Mesenchymal stem cell (in vitro differentiated cells and primary cell): ENCODE measurements around the gene PABPN1L.

Experiments
- DNase-seq: peaks from one replicate; pipeline ENCODE4 v3.0.0-alpha.2; 2013
- H2AFZ ChIP-seq: one replicate; pipeline ENCODE4 v1.6.1; 2013; ENCODE audit warnings: low read depth, mild to moderate bottlenecking, control low read depth, inconsistent platforms, low read length, moderate library complexity
- H2AK5ac ChIP-seq: 2 replicates; pipeline ENCODE4 v1.6.1; 2013; ENCODE audit warnings: low read length, moderate library complexity, mild to moderate bottlenecking, inconsistent platforms; ENCODE audit not compliant: severe bottlenecking
- H2BK120ac ChIP-seq: one replicate; pipeline ENCODE4 v1.6.1; 2013; ENCODE audit warnings: low read depth, mild to moderate bottlenecking, inconsistent platforms, low read length, moderate library complexity
- H2BK12ac ChIP-seq, 2 experiments: one replicate each; pipeline ENCODE4 v1.6.1; 2013; ENCODE audit warnings: inconsistent platforms in 2 of 2, low read length in 2 of 2, mild to moderate bottlenecking in 2 of 2, moderate library complexity in 2 of 2, control low read depth in 1 of 2
- H2BK15ac ChIP-seq: one replicate; pipeline ENCODE4 v1.6.1; 2013; ENCODE audit warnings: mild to moderate bottlenecking, low read depth, inconsistent platforms; ENCODE audit not compliant: poor library complexity, severe bottlenecking
- H2BK5ac ChIP-seq: 2 replicates; pipeline ENCODE4 v1.6.1; 2013; ENCODE audit warnings: low read depth, mild to moderate bottlenecking, low read length, control low read depth, inconsistent platforms; ENCODE audit not compliant: poor library complexity, severe bottlenecking
- H3K14ac ChIP-seq, 2 experiments: one replicate each; pipeline ENCODE4 v1.6.1; 2013; ENCODE audit warnings: inconsistent platforms in 2 of 2, low read length in 2 of 2, control low read depth in 1 of 2, mild to moderate bottlenecking in 1 of 2, moderate library complexity in 1 of 2
- H3K18ac ChIP-seq, 2 experiments: one replicate each; pipeline ENCODE4 v1.6.1; 2013; ENCODE audit warnings: inconsistent platforms in 2 of 2, low read length in 2 of 2, control low read depth in 1 of 2, low read depth in 1 of 2, mild to moderate bottlenecking in 1 of 2
- H3K23ac ChIP-seq, 2 experiments: one replicate each; pipeline ENCODE4 v1.6.1; 2013; ENCODE audit warnings: inconsistent platforms in 2 of 2, low read length in 2 of 2, mild to moderate bottlenecking in 2 of 2, moderate library complexity in 2 of 2, control low read depth in 1 of 2
- H3K27ac ChIP-seq: 2 replicates; pipeline ENCODE4 v1.5.1; 2013; ENCODE audit warnings: mild to moderate bottlenecking, moderate library complexity, low read length, control low read depth, inconsistent platforms; ENCODE audit not compliant: poor library complexity, severe bottlenecking
- H3K27me3 ChIP-seq, 2 experiments: 2 replicates each; pipeline versions ENCODE4 v1.6.1 to v1.7.0; 2013; ENCODE audit warnings: low read length in 2 of 2, mild to moderate bottlenecking in 2 of 2, moderate library complexity in 2 of 2, control low read depth in 1 of 2, inconsistent platforms in 1 of 2; ENCODE audit not compliant: control insufficient read depth in 1 of 2, insufficient read depth in 1 of 2
- H3K36me3 ChIP-seq, 2 experiments: 2 replicates each; pipeline versions ENCODE4 v1.6.1 to v1.7.0; 2013; ENCODE audit warnings: low read length in 2 of 2, control low read depth in 1 of 2, inconsistent platforms in 1 of 2, low read depth in 1 of 2, mild to moderate bottlenecking in 1 of 2; ENCODE audit not compliant: insufficient read depth in 2 of 2, control insufficient read depth in 1 of 2
- H3K4ac ChIP-seq, 2 experiments: one replicate each; pipeline ENCODE4 v1.6.1; 2013; ENCODE audit warnings: inconsistent platforms in 2 of 2, low read length in 2 of 2, mild to moderate bottlenecking in 2 of 2, moderate library complexity in 2 of 2, control low read depth in 1 of 2, low read depth in 1 of 2
- H3K4me1 ChIP-seq: 2 replicates; pipeline ENCODE4 v1.6.1; 2013; ENCODE audit warnings: low read depth, low read length, control low read depth; ENCODE audit not compliant: control insufficient read depth, insufficient read depth
- H3K4me2 ChIP-seq: 2 replicates; pipeline ENCODE4 v1.6.1; 2013; ENCODE audit warnings: low read length, mild to moderate bottlenecking, inconsistent platforms; ENCODE audit not compliant: poor library complexity, severe bottlenecking
- H3K4me3 ChIP-seq, 2 experiments: 2 replicates each; pipeline versions ENCODE4 v1.5.1 to v1.7.0; 2013; ENCODE audit warnings: low read length in 2 of 2, mild to moderate bottlenecking in 2 of 2, control low read depth in 1 of 2, low read depth in 1 of 2; ENCODE audit not compliant: insufficient read depth in 1 of 2
- H3K79me1 ChIP-seq: replicated peaks from 2 replicates; pipeline ENCODE4 v1.6.1; 2013; ENCODE audit warnings: mild to moderate bottlenecking, control low read depth, low read length, inconsistent platforms; ENCODE audit not compliant: poor library complexity, severe bottlenecking
- H3K9ac ChIP-seq: 2 replicates; pipeline ENCODE4 v1.7.0; 2013; ENCODE audit warnings: mild to moderate bottlenecking, low read length, moderate library complexity
- H3K9me3 ChIP-seq: 2 replicates; pipeline ENCODE4 v1.7.0; 2013; ENCODE audit warnings: mild to moderate bottlenecking, low read length; ENCODE audit not compliant: control insufficient read depth
- H4K8ac ChIP-seq: one replicate; pipeline ENCODE4 v1.6.1; 2013; ENCODE audit warnings: inconsistent platforms, mild to moderate bottlenecking, low read length, moderate library complexity
- H4K91ac ChIP-seq: one replicate; pipeline ENCODE4 v1.6.1; 2013; ENCODE audit warnings: mild to moderate bottlenecking, low read length, inconsistent platforms
- WGBS: methylation state at CpG from one replicate; pipeline ENCODE4 v1.1.7; 2013; ENCODE audit warnings: mixed read lengths; 5-methylcytosine and 5-hydroxymethylcytosine counted together

Gene PABPN1L

DNA sequence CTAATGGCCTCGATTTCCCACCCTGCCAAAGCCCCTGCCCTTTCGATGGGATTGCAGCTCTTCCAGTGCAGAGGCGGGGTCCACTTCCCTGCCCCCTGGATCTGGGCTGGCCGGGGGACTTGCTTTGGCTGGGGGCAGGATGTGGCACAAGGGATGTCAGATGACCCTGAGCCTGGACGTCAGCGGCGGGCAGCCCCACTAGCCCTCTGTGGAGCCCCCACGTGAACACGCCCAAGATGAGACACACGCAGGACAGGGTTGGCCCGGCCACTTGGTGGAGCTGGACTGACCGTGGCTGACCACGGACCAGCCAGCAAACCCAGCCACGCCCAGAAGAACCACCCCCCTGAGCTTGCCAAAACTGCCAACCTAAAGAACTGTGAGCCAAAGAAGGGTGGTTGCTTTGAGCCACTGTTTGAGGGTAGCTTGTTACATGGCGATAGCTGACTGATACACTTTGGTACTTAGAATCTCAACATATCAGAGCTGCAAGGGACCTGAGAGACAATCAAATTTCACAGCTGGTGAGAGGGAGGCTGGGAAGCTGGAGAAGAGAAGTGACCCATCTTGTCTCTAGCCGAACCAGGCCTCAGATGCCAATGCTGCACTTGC, 46.6 kb upstream of the PABPN1L start:
- H2AK5ac ChIP-seq: no peak overlapping the region
- H3K18ac ChIP-seq: no peak overlapping the region
- no peak overlapping the region for H2BK15ac ChIP-seq
- no peak overlapping the region for H3K4me2 ChIP-seq
- H3K14ac ChIP-seq: no peak overlapping the region
- H3K9me3 ChIP-seq: peaks cover 5% of the 10 kb centered on the region
- no peaks in the 10 kb centered on the region for H3K79me1 ChIP-seq
- no peak overlapping the region for H2BK120ac ChIP-seq
- no peak overlapping the region for H3K23ac ChIP-seq
- H3K27ac ChIP-seq: no peak overlapping the region
- peaks cover 5% of the 10 kb centered on the region for H3K4me1 ChIP-seq
- H3K4me3 ChIP-seq: no peak overlapping the region
- H3K9ac ChIP-seq: no peak overlapping the region
- peaks cover 0 to 51% of the 10 kb centered on the region in 2 experiments for H3K27me3 ChIP-seq
- DNase-seq: no peak
- 92% methylated on average over 11 of the region's 16 CpGs for WGBS
- no peaks in the 10 kb centered on the region for H3K36me3 ChIP-seq
- H4K91ac ChIP-seq: no peak overlapping the region
- H2AFZ ChIP-seq: no peak overlapping the region
- no peak overlapping the region for H3K4ac ChIP-seq
- no peak overlapping the region for H4K8ac ChIP-seq
- no peak overlapping the region for H2BK12ac ChIP-seq
- no peak overlapping the region for H2BK5ac ChIP-seq

DNA sequence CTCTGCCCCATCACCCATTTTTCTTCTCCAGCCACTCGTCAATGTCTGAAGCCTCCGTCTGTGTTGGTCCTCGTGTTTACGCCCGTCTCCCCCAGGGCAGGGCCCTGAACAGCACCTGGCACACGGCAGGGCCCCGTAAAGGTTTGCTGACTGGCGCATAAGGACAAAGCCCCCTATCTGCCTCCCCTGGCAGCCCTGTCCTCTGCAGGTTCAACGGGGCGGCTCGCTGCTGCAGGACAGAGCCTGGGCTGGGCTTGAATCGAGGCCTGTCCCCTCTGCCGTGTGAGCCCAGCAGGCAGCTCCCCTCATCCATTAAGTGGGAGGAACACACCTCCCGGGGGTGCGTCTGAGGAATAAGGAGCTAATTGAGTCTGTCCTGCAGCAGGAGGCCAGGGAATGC, 46.1 kb upstream of the PABPN1L start:
- H2AFZ ChIP-seq: no peak overlapping the region
- peaks cover 0 to 51% of the 10 kb centered on the region in 2 experiments for H3K27me3 ChIP-seq
- H4K8ac ChIP-seq: no peak overlapping the region
- H3K27ac ChIP-seq: no peak overlapping the region
- no peak overlapping the region for H2BK5ac ChIP-seq
- H2BK12ac ChIP-seq: no peak overlapping the region
- H4K91ac ChIP-seq: no peak overlapping the region
- H2BK120ac ChIP-seq: no peak overlapping the region
- H3K18ac ChIP-seq: no peak overlapping the region
- peaks cover 5% of the 10 kb centered on the region for H3K4me1 ChIP-seq
- H3K4ac ChIP-seq: no peak overlapping the region
- H2BK15ac ChIP-seq: no peak overlapping the region
- no peak overlapping the region for H3K4me3 ChIP-seq
- DNase-seq: no peak
- no peak overlapping the region for H3K14ac ChIP-seq
- WGBS: 86% methylated on average over 15 of the region's 15 CpGs
- H2AK5ac ChIP-seq: no peak overlapping the region
- no peaks in the 10 kb centered on the region for H3K79me1 ChIP-seq
- no peak overlapping the region for H3K4me2 ChIP-seq
- no peaks in the 10 kb centered on the region for H3K36me3 ChIP-seq
- peaks cover 5% of the 10 kb centered on the region for H3K9me3 ChIP-seq
- H3K9ac ChIP-seq: no peak overlapping the region
- no peak overlapping the region for H3K23ac ChIP-seq

DNA sequence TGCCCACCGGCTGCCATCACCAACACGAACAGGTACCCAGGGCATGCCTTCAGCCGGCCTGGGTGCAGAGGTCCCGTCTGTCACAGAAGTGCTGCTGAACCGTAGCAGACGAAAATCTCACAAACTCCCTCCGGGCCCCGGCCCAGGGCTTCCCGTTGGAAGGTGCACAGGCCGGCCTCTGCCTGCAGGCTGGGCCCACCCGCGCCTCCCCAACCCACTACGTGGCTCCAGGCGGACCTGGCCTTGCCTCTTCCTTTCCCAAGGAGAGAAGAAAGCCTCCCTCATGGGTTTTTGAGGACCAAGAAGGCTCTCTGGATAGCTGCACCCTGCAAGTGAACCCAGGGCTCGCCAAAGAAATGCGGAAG, 45.5 kb upstream of the PABPN1L start:
- no peak overlapping the region for H3K4me2 ChIP-seq
- no peak overlapping the region for H2AK5ac ChIP-seq
- H3K27me3 ChIP-seq: peaks cover 0 to 51% of the 10 kb centered on the region in 2 experiments
- no peak overlapping the region for H3K4me3 ChIP-seq
- H3K23ac ChIP-seq: no peak overlapping the region
- H3K14ac ChIP-seq: no peak overlapping the region
- H4K8ac ChIP-seq: no peak overlapping the region
- H3K27ac ChIP-seq: no peak overlapping the region
- H2BK12ac ChIP-seq: no peak overlapping the region
- no peak overlapping the region for H2BK5ac ChIP-seq
- WGBS: 89% methylated on average over 16 of the region's 16 CpGs
- no peak for DNase-seq
- H3K9me3 ChIP-seq: peaks cover 5% of the 10 kb centered on the region
- no peak overlapping the region for H3K4ac ChIP-seq
- peaks cover 6% of the 10 kb centered on the region for H3K4me1 ChIP-seq
- H4K91ac ChIP-seq: no peak overlapping the region
- no peaks in the 10 kb centered on the region for H3K79me1 ChIP-seq
- H2AFZ ChIP-seq: no peak overlapping the region
- H3K36me3 ChIP-seq: no peaks in the 10 kb centered on the region
- no peak overlapping the region for H2BK120ac ChIP-seq
- no peak overlapping the region for H3K18ac ChIP-seq
- H3K9ac ChIP-seq: no peak overlapping the region
- no peak overlapping the region for H2BK15ac ChIP-seq

DNA sequence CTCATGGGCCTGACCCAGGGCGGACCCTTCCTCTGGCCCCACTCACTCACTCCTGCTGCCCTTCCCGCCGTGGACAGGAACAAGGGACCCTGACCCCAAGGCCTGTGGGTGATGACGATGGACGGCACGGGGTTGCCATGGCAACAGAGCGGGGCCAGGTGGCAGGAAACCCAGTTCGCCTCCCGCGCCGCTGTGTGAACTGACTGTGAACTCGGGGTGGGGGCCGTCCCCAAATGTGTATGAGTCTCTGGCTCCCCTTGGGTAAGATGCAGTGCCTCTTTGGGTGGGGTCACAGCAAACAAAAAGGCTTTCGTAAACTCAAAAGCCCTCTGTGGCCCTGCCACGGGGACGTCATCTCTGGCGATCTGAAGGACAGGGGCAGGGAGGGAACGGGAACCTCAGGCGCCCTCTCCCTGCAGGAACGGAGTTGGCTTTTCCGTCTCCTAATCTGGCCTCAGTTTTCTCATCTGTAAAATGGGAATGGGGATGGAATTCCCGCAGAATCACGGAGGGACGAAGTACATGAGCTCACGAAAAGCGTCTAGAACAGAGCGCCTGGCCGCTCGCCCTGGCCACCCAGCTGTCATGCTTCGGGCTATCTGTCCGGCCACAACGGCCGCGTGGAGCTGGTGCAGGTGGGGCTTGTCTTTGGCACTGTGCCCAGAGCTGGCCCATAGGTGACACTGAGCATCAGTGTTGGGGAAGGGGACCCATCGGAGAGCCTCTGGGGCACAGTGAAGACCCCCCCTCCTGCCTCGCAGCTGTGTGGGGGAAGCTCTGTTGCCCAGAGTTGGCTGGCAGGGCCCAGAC, 44.9 kb upstream of the PABPN1L start:
- Histone ChIP-seq H3K79me1 (no peaks in the 10 kb centered on the region), H2BK5ac (no peak overlapping the region), H2BK120ac (no peak overlapping the region), H3K27me3 (peaks cover 0 to 55% of the 10 kb centered on the region in 2 experiments), H2BK12ac (no peak overlapping the region), H3K4ac (no peak overlapping the region), H3K14ac (no peak overlapping the region), H3K27ac (no peak overlapping the region), H3K4me1 (peaks cover 6% of the 10 kb centered on the region), H4K91ac (no peak overlapping the region), H3K18ac (no peak overlapping the region), H2AK5ac (no peak overlapping the region), H3K9ac (no peak overlapping the region), H3K4me3 (no peak overlapping the region), H3K36me3 (no peaks in the 10 kb centered on the region), H3K9me3 (peaks cover 5% of the 10 kb centered on the region), H3K23ac (no peak overlapping the region), H2AFZ (no peak overlapping the region), H2BK15ac (no peak overlapping the region), H4K8ac (no peak overlapping the region), H3K4me2 (no peak overlapping the region)
- DNase-seq: no peak
- 89% methylated on average over 36 of the region's 36 CpGs for WGBS
